ENCODE data around the gene IFFO2.

IFFO2 gene

DNA sequence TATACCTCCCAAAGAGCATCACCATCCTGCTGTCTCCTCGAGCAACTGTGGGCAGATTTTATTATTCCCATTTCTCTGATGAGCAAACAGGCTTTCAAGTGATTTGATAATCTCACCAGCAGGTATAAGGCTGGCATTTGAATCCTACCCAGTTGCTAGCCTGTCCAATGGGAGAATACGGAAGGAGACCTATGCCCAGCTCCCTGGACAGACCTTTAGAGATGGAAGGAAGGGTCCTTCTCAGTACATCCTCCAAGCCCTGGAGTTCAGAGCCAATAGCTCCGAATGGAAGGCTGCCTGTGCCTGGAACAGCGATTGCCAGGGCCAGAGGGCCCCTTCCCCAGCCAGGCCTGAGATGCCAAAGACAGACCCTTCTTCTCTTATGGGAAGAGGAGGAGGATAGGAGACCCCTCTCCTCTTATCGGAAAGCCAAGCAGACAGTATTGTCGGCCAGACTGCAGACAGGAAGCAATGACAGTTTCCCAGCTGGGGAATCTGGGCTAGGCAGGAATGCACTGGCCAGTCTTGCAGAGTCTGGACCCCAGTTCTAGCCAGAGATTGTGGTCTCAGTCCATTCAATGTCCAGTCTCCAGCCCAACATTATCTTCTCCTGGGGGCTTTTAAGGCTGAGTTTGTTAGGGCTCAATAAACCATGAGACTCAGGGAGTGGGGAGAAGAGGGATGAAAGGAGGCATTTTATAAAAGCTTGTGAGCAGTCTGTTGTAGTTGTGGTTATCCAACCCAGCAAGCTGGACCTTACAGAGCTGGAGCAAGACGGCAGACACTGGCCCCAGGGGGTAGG is 2.0 kb downstream of the IFFO2 start:
- H3K79me2 ChIP-seq (ENCODE audit: control insufficient read depth, low read length), result no peaks in the 10 kb centered on the region
- peaks cover 36% of the 10 kb centered on the region for H3K4me1 ChIP-seq (ENCODE audit: control insufficient read depth, low read length)
- no peak overlapping the region for H3K27ac ChIP-seq (ENCODE audit: low read depth, low read length)
- peaks cover 3% of the 10 kb centered on the region; the same call in 1 of the 2 replicates for H4K20me1 ChIP-seq (ENCODE audit: control insufficient read depth, insufficient read depth, low read depth, low read length)
- H3K9me3 ChIP-seq (ENCODE audit: control insufficient read depth, insufficient read depth, low read length), result no peaks in the 10 kb centered on the region
- no peak overlapping the region for H3K4me2 ChIP-seq (ENCODE audit: low read length)
- H3K4me3 ChIP-seq (ENCODE audit: low read length), result no peak overlapping the region
- no peaks in the 10 kb centered on the region for H3F3A ChIP-seq (ENCODE audit: control insufficient read depth, insufficient read depth)
- 0 out of 2 replicates have a peak, but pooled peaks have one; percentile 72 for TF ChIP-seq EZH2phosphoT487 (IDR thresholded peaks at IDR 0.05; ENCODE audit: borderline replicate concordance, low read length)
- TF ChIP-seq, protein P1, sequence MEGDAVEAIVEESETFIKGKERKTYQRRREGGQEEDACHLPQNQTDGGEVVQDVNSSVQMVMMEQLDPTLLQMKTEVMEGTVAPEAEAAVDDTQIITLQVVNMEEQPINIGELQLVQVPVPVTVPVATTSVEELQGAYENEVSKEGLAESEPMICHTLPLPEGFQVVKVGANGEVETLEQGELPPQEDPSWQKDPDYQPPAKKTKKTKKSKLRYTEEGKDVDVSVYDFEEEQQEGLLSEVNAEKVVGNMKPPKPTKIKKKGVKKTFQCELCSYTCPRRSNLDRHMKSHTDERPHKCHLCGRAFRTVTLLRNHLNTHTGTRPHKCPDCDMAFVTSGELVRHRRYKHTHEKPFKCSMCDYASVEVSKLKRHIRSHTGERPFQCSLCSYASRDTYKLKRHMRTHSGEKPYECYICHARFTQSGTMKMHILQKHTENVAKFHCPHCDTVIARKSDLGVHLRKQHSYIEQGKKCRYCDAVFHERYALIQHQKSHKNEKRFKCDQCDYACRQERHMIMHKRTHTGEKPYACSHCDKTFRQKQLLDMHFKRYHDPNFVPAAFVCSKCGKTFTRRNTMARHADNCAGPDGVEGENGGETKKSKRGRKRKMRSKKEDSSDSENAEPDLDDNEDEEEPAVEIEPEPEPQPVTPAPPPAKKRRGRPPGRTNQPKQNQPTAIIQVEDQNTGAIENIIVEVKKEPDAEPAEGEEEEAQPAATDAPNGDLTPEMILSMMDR (IDR thresholded peaks at IDR 0.05; ENCODE audit: low read depth, low read length, poor library complexity, severe bottlenecking), result no peak
- H3K36me3 ChIP-seq (ENCODE audit: control insufficient read depth, low read length), result no peaks in the 10 kb centered on the region
- peaks cover 73% of the 10 kb centered on the region for H3K27me3 ChIP-seq (ENCODE audit: control insufficient read depth, low read length)
- no peaks in the 10 kb centered on the region for H3K9me2 ChIP-seq (replicated peaks; ENCODE audit: control insufficient read depth, low read length)

DNA sequence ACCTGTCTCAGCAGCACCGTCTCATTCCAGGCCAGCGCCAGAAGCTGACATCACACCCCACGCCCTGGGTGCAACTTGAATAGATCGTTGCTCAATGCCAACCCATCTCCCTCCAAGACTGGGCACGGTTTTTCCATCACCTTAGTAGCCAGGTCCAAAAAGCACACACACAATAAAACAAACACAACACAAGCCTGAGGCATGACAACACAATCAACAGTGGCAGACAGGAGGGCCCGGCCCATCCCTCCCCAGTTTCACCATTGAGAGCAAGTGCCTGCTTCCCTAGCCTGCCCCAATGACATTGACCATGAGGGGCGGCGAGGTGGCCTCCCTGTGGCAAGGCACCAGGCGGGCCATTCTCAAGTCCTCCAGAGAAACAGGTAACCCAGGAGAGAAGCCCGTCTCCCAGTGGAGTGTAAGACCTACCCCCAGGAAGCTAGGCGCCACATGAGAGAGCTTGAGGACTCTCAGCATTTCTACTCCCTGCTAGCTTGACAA is 2.7 kb downstream of the IFFO2 start:
- Histone ChIP-seq H3F3A (ENCODE audit: control insufficient read depth, insufficient read depth) (no peaks in the 10 kb centered on the region), H3K4me2 (ENCODE audit: low read length) (no peak overlapping the region), H4K20me1 (ENCODE audit: control insufficient read depth, insufficient read depth, low read depth, low read length) (peaks cover 3% of the 10 kb centered on the region; the same call in 1 of the 2 replicates), H3K79me2 (ENCODE audit: control insufficient read depth, low read length) (no peaks in the 10 kb centered on the region), H3K9me2 (replicated peaks; ENCODE audit: control insufficient read depth, low read length) (no peaks in the 10 kb centered on the region), H3K36me3 (ENCODE audit: control insufficient read depth, low read length) (no peaks in the 10 kb centered on the region), H3K27ac (ENCODE audit: low read depth, low read length) (no peak overlapping the region), H3K4me3 (ENCODE audit: low read length) (no peak overlapping the region), H3K9me3 (ENCODE audit: control insufficient read depth, insufficient read depth, low read length) (no peaks in the 10 kb centered on the region), H3K4me1 (ENCODE audit: control insufficient read depth, low read length) (peaks cover 36% of the 10 kb centered on the region), H3K27me3 (ENCODE audit: control insufficient read depth, low read length) (peaks cover 73% of the 10 kb centered on the region)
- TF ChIP-seq EZH2phosphoT487 (IDR thresholded peaks at IDR 0.05; ENCODE audit: borderline replicate concordance, low read length), result no peak
- TF ChIP-seq, protein P1 (IDR thresholded peaks at IDR 0.05; ENCODE audit: low read depth, low read length, poor library complexity, severe bottlenecking), result no peak

- TF ChIP-seq, protein P1 (IDR thresholded peaks at IDR 0.05; ENCODE audit: low read depth, low read length, poor library complexity, severe bottlenecking), result no peak
- no peak for TF ChIP-seq EZH2phosphoT487 (IDR thresholded peaks at IDR 0.05; ENCODE audit: borderline replicate concordance, low read length)
- no peaks in the 10 kb centered on the region for H3K9me2 ChIP-seq (replicated peaks; ENCODE audit: control insufficient read depth, low read length)
- no peak overlapping the region for H3K4me3 ChIP-seq (ENCODE audit: low read length)
- H3K27ac ChIP-seq (ENCODE audit: low read depth, low read length), result no peak overlapping the region
- peaks cover 59% of the 10 kb centered on the region for H3K27me3 ChIP-seq (ENCODE audit: control insufficient read depth, low read length)
- no peak overlapping the region for H3K4me2 ChIP-seq (ENCODE audit: low read length)
- no peaks in the 10 kb centered on the region for H3K79me2 ChIP-seq (ENCODE audit: control insufficient read depth, low read length)
- H3K9me3 ChIP-seq (ENCODE audit: control insufficient read depth, insufficient read depth, low read length), result no peaks in the 10 kb centered on the region
- H3K4me1 ChIP-seq (ENCODE audit: control insufficient read depth, low read length), result peaks cover 31% of the 10 kb centered on the region
- H3K36me3 ChIP-seq (ENCODE audit: control insufficient read depth, low read length), result no peaks in the 10 kb centered on the region
- H4K20me1 ChIP-seq (ENCODE audit: control insufficient read depth, insufficient read depth, low read depth, low read length), result peaks cover 3% of the 10 kb centered on the region; the same call in 1 of the 2 replicates
- no peaks in the 10 kb centered on the region for H3F3A ChIP-seq (ENCODE audit: control insufficient read depth, insufficient read depth)
Observed at GRCh38 chr1:18951818-18952391, 4.6 kb downstream of the IFFO2 start.

Data from DOHH2 (cell line).